Rectal smooth muscle tissue (tissue), 1 donor: ENCODE measurements around the gene LATS1.
"Not testable (repeated sequence)": the region's sequence is repeated elsewhere in the genome, so short reads cannot be mapped to it uniquely, and the experiment has no call there.

Source experiments
- H3K27ac ChIP-seq: one replicate; pipeline ENCODE4 v1.7.0; 2013; ENCODE audit warnings: low read depth, low read length, inconsistent platforms
- H3K27me3 ChIP-seq: one replicate; pipeline ENCODE4 v1.7.0; 2013; ENCODE audit warnings: low read length; ENCODE audit not compliant: control insufficient read depth, insufficient read depth
- H3K36me3 ChIP-seq: one replicate; pipeline ENCODE4 v1.7.0; 2013; ENCODE audit warnings: low read length; ENCODE audit not compliant: control insufficient read depth, insufficient read depth
- H3K4me1 ChIP-seq: one replicate; pipeline ENCODE4 v1.7.0; 2013; ENCODE audit warnings: low read length; ENCODE audit not compliant: control insufficient read depth, insufficient read depth
- H3K4me3 ChIP-seq: one replicate; pipeline ENCODE4 v1.7.0; 2013; ENCODE audit warnings: low read length
- H3K9ac ChIP-seq: one replicate; pipeline ENCODE4 v1.7.0; 2013; ENCODE audit warnings: low read length

The LATS1 gene

DNA sequence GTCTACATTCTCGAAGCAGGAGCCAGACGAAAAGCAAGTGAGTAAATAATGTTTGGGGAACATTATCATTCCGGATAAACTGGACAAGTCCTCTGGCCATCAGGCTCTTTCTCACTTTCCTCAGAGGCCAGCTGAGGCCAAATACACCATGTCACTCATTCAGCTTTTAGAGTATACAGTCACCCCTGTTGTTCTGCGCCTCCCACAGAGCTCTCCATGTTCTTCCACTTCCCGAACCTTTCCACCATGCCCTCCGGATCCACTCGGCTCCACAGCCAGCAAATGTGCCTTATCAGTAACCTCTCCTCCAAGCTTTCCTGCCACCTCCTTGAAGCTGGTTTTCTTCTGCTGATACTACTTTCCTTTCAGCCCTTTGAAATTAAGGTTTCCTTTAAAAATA is 31.7 kb downstream of the LATS1 start:
- no peaks in the 10 kb centered on the region for H3K27me3 ChIP-seq
- H3K4me1 ChIP-seq = no peaks in the 10 kb centered on the region
- no peak overlapping the region for H3K4me3 ChIP-seq
- no peak overlapping the region for H3K9ac ChIP-seq
- no peak overlapping the region for H3K27ac ChIP-seq
- H3K36me3 ChIP-seq = peaks cover 16% of the 10 kb centered on the region

DNA sequence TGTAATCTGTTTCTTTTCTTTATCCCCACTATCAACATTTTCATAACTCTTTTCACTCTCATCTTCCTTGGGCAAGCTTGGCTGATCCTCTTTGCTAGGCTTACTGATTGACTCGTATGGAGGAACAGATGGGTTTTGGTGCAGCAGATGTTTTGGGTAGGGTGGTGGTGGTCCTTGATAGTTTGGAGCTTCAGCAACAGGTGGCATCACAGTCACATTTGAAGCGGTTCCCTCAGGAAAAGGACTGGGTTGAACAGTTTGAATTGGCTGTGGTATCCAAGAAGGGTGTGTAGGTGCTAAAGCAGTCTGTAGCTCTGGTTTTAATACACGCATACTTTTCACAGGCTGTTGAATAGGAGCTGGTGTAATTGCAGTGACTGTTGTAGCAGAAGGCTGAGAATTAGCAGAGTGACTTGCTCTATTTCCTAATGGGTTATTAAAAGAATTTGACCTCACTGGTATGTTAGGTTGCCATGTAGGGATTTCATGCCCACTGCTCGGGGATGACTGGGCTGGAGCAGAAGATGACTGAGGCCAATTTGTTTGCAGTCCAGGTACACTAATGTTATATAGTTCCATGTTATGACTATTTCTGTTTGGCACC is 34.5 kb downstream of the LATS1 start:
- Histone ChIP-seq H3K4me3 (no peak overlapping the region), H3K9ac (no peak overlapping the region), H3K27me3 (no peaks in the 10 kb centered on the region), H3K36me3 (peaks cover 16% of the 10 kb centered on the region), H3K4me1 (no peaks in the 10 kb centered on the region), H3K27ac (no peak overlapping the region)

DNA sequence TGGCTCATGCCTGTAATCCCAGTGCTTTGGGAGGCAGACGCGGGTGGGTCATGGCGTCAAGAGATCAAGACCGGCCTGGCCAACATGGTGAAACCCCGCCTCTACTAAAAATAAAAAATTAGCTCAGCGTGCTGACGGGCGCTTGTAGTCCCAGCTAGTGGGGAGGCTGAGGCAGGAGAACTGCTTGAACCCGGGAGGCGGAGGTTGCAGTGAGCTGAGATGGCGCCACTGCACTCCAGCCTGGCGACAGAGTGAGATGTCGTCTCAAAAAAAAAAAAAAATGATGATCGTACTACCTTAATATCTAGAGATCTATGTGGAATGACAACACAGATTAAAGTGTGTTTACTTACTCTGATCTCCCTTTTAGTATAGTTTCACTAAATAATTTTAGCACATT is 36.1 kb downstream of the LATS1 start:
- not testable (repeated sequence) for H3K4me3 ChIP-seq, H3K4me1 ChIP-seq, H3K27me3 ChIP-seq, H3K9ac ChIP-seq, H3K27ac ChIP-seq
- H3K36me3 ChIP-seq = peaks cover 16% of the 10 kb centered on the region

DNA sequence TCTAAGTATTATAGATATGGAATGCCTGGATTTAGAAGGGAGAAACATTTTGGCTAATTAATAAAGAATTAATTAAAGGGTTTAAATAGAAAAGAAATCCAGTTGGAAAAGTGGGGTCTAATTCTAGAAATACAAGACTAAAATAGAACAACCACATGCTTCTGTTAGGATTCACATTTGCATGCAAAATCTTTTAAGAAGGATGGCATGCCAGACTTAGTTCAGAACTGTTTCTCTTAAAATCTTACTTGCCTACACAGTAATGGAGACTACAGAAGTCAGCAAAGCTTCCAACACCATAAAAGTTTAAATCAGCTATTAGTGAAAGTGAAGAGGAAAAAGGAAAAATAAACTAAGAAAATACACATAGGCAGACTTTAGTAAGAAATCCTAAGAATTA is 36.7 kb downstream of the LATS1 start:
- Histone ChIP-seq H3K4me1 (no peaks in the 10 kb centered on the region), H3K27me3 (no peaks in the 10 kb centered on the region), H3K27ac (no peak overlapping the region), H3K36me3 (peaks cover 15% of the 10 kb centered on the region), H3K4me3 (no peak overlapping the region), H3K9ac (no peak overlapping the region)

DNA sequence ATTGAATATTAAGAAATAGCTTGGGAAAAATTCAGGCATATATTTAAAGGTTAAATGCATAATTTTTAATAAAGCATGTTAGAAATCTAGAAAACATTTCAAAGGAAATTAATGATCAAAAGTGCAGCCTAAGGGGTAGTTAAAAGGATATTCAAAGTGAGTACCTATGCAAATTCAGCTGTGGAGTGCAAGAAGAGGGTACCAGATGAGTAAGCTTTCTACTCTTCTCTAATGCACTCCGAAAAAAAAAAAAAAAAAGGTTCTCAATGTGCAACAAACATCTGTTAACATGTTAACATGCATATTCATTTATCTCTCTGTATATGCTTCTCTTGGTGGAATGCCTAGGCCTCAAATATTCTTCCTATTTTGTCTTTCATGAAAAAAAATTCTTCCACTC is 37.4 kb downstream of the LATS1 start:
- Histone ChIP-seq H3K36me3 (peaks cover 12% of the 10 kb centered on the region), H3K4me1 (no peaks in the 10 kb centered on the region), H3K27ac (no peak overlapping the region)

DNA sequence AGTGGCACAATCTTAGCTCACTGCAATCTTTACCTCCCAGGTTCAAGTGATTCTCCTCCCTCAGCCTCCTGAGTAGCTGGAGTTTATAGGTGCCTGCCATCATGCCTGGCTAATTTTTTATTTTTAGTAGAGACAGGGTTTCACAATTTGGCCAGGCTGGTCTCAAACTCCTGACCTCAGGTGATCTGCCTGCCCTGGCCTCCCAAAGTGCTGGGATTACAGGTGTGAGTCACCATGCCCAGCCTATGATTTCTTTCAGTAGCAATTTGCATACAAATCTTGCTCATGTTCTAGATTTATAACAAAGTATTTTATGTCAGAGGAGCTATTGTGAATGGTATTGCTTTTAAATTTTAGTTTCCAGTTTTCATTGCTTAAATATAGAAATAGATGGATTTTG is 45.6 kb downstream of the LATS1 start:
- not testable (repeated sequence) for H3K9ac ChIP-seq, H3K27me3 ChIP-seq, H3K4me1 ChIP-seq, H3K4me3 ChIP-seq, H3K27ac ChIP-seq
- H3K36me3 ChIP-seq = peaks cover 12% of the 10 kb centered on the region

More for the DNA sequence above, 37.4 kb downstream of the LATS1 start:
- Histone ChIP-seq H3K9ac (no peak overlapping the region), H3K27me3 (no peaks in the 10 kb centered on the region), H3K4me3 (no peak overlapping the region)

DNA sequence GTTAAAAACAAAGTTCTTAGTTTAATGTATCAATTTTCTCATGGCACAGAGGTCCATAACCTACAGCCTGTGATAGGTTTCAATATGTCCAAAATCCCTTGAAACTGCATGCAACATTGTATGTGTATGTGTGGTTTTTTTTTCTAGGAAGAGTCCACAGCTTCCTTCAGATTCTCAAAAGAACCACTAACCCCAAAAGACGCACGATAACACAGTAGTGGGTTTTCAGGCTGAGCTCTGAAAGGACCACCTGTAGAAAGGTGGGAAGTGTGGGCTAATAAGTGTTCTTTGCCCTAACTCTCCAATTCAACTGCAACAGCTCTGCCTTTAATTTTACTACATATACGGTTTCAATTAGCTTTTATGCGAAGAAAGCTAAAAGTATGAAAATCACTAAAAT is 57.9 kb downstream of the LATS1 start:
- no peaks in the 10 kb centered on the region for H3K27me3 ChIP-seq
- peaks cover 9% of the 10 kb centered on the region for H3K36me3 ChIP-seq
- H3K4me3 ChIP-seq = no peak overlapping the region
- H3K27ac ChIP-seq = no peak overlapping the region
- H3K4me1 ChIP-seq = no peaks in the 10 kb centered on the region
- no peak overlapping the region for H3K9ac ChIP-seq

DNA sequence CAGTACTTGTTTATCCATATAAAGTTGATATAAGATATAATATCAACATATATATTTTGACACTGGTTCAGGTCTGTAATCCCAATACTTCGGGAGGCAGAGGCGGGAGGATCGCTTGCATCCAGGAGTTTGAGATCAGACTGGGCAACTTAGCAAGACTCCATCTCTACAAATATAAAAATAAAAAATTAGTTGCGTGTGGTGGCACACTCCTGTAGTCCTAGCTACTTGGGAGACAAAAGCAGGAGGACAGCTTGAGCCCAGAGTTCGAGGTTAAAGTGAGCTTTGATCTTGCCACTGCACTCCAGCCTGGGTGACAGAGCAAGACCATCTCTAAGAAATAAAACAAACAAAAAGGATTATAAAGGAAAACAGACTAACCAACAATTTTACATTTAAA is 60.5 kb downstream of the LATS1 start:
- Histone ChIP-seq H3K4me3 (no peak overlapping the region), H3K9ac (no peak overlapping the region), H3K4me1 (no peaks in the 10 kb centered on the region), H3K27me3 (no peaks in the 10 kb centered on the region), H3K36me3 (peaks cover 1% of the 10 kb centered on the region), H3K27ac (no peak overlapping the region)

DNA sequence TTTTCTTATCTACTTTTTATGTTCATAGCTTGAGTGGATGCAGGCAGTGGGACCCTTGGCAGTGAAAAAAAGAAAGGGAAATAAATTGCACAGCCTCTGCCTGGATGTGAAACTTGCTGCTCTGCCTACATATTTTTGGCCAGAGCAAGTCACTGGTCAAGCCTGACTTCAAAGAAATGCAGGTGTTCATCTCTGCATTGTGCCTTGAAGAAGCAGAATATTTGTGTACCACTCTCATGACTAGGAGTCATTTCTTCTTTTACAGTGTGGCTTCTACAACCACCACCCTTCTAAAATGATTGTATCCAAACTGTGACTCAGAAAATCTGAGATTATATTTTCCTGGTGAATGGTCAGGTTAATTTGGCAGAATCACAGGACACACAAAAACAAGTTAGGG is 66.8 kb downstream of the LATS1 start:
- H3K9ac ChIP-seq = no peak overlapping the region
- H3K27ac ChIP-seq = no peak overlapping the region
- H3K4me3 ChIP-seq = no peak overlapping the region
- no peaks in the 10 kb centered on the region for H3K4me1 ChIP-seq
- H3K27me3 ChIP-seq = no peaks in the 10 kb centered on the region
- H3K36me3 ChIP-seq = no peaks in the 10 kb centered on the region

DNA sequence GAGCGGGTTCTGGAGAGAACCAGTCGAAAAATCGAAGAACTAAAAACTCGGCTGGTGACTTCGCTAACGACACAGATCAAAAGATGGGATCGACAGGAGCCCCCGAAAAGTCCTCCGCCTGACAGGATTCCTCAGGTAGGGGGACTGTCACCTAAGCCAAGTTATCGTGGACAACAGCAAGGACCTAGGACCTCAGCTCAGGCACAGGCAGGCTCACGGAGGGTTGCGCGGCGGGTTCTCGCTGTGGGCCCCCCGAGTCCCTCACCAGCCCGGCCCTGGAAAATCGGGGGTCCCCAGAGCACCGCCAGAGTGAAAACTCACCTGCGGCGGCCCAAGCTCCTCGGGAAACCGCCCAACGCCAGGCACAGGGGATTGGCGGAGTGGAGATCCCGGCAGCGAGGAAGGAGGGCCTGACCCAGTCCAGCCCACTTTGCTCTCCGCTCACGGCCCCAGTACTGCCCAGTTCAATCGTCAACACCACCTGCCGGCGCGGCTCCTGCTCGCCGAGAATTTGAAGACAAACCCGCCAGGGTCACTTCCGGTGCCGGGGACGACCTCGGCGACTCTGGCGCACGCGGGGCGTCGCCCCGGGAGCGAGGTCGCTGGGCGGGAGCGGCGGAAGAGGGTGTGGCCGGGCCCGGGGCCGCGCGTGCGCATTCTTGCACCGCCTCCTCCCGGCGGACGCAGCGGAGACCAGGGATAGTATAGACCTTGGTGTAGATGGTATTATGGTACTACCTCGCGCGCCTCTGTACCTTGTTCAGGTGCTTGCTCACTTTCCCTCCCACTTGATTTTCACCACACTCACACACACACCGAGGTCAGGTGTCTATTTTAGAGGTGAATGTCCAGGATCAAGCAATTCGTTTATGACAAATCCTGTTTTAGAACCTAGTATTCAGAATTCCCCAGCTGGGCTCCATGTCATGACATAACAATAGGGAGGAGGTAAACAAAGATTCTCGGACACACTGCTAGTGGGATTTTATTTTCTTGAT is 69.5 kb downstream of the LATS1 start, which contains the start of gene KATNA1:
Gene KATNA1, minus strand, starts transcription at position 567 of the 998 bp plus-strand sequence. CDS start 10,167 bp downstream, outside the sequence.
- Histone ChIP-seq H3K27ac (peak within 1 kb of the TSS; percentile 50), H3K9ac (peak within 1 kb of the TSS; percentile 92), H3K27me3 (no peaks in the 10 kb centered on the region), H3K4me3 (peak within 1 kb of the TSS; percentile 95), H3K4me1 (no peaks in the 10 kb centered on the region), H3K36me3 (no peaks in the 10 kb centered on the region)

DNA sequence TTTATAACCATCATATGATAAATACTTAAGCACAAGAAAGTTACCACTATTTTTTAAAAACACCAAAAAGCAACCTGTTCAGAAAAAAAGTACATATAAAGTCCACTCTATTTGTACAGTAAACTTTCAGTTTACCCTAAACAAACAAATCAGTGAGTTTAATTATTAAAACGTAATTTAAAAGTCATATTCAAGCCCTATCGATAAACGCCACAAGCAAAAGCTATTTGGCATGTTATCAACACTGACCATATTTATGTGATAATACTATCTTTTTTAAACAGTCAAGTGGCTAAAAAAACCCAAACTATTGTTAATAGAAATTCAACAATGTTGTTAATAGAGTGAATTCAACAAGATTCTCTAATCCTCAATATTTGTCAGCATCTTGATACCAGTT is 71.3 kb downstream of the LATS1 start:
- Histone ChIP-seq H3K9ac (no peak overlapping the region), H3K27ac (no peak overlapping the region), H3K4me1 (no peaks in the 10 kb centered on the region), H3K27me3 (no peaks in the 10 kb centered on the region), H3K36me3 (no peaks in the 10 kb centered on the region), H3K4me3 (no peak overlapping the region)

DNA sequence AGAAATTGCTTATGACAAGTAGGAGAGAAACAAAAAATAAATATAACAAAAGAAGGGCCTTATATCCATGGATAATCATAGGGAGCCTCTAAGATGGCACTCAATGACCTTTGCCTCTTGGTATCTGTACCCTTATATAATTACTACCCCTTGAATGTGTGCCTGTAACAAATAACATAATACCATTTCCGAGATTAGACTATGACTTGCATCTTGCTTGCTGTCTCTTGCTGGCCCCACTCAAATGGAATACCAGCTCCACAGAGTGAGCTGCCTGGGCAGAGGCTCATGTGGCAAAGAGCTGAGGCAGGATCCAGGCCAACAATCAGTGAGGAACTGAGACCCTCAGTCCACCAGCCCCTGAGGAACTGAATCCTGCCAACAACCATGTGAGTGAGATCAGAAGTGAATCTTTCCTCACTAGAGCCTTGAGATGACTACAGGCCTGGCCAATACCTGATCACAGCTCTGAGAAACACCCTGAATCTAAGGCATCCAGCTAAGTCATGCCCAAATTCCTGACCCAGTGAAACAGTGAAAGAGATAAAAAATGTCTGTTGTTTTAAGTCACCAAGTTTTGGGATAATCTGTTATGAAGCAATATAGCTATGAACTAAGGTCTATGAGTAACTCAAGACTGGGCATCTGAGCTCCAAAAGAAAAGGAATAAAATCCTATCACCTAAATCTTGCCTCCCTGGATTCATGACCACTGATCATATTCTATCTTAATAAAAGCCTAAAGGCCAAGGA is 74.9 kb downstream of the LATS1 start:
- Histone ChIP-seq H3K27ac (no peak overlapping the region), H3K36me3 (no peaks in the 10 kb centered on the region), H3K27me3 (no peaks in the 10 kb centered on the region), H3K9ac (no peak overlapping the region), H3K4me1 (no peaks in the 10 kb centered on the region), H3K4me3 (no peak overlapping the region)
